Karpas-422 (cell line): ENCODE measurements around the gene CACNA1C. TPM values are rescaled to one million over a fixed set of nuclear protein-coding genes. Genes with fewer than 3 reads are reported as not detected.

Source experiments
- DNase-seq: peaks from one replicate; pipeline ENCODE4 v3.0.0-alpha.2; 2015
- H2AFZ ChIP-seq: fragments of 200-600 bp; sonication (generic); 2 replicates; pipeline ENCODE4 v1.6.1; 2014; ENCODE audit warnings: antibody characterized with exemption, low read length, mixed read lengths
- H3K27ac ChIP-seq: fragments of 200-600 bp; sonication (generic); 2 replicates; pipeline ENCODE4 v1.5.1; 2014; ENCODE audit warnings: mild to moderate bottlenecking, low read length, moderate library complexity
- H3K27me3 ChIP-seq: fragments of 200-600 bp; sonication (generic); 2 replicates; pipeline ENCODE4 v1.6.1; 2014; ENCODE audit warnings: low read length, mixed read lengths
- H3K36me3 ChIP-seq: fragments of 200-600 bp; sonication (generic); 2 replicates; pipeline ENCODE4 v1.6.1; 2014; ENCODE audit warnings: low read length, mixed read lengths; ENCODE audit not compliant: insufficient read depth
- H3K4me1 ChIP-seq: fragments of 200-600 bp; sonication (generic); 2 replicates; pipeline ENCODE4 v1.6.1; 2014; ENCODE audit warnings: mild to moderate bottlenecking, low read length, mixed read lengths
- H3K4me2 ChIP-seq: fragments of 200-600 bp; sonication (generic); 2 replicates; pipeline ENCODE4 v1.6.1; 2014; ENCODE audit warnings: low read length, low read depth, mild to moderate bottlenecking; ENCODE audit not compliant: poor library complexity, severe bottlenecking
- H3K4me3 ChIP-seq: fragments of 200-600 bp; sonication (generic); 2 replicates; pipeline ENCODE4 v1.5.1; 2014; ENCODE audit warnings: mild to moderate bottlenecking, antibody characterized with exemption, low read length, mixed read lengths
- H3K79me2 ChIP-seq: fragments of 200-600 bp; sonication (generic); 2 replicates; pipeline ENCODE4 v1.6.1; 2014; ENCODE audit warnings: mild to moderate bottlenecking, low read length, mixed read lengths
- H3K9ac ChIP-seq: fragments of 200-600 bp; sonication (generic); 2 replicates; pipeline ENCODE4 v1.6.0; 2014; ENCODE audit warnings: low read length
- H3K9me2 ChIP-seq: fragments of 200-600 bp; sonication (generic), shearing (Covaris generic); replicated peaks from 2 replicates; pipeline ENCODE4 v1.6.0; 2014; ENCODE audit warnings: mild to moderate bottlenecking, low read length, moderate library complexity; ENCODE audit not compliant: insufficient read depth
- H3K9me3 ChIP-seq: fragments of 300-700, 200-600 bp; sonication (generic); 2 replicates; pipeline ENCODE4 v1.6.1; 2014; ENCODE audit warnings: low read length, mixed read lengths
- H4K20me1 ChIP-seq: fragments of 200-600 bp; sonication (generic); 2 replicates; pipeline ENCODE4 v1.6.1; 2014; ENCODE audit warnings: mild to moderate bottlenecking, antibody characterized with exemption, low read length, low read depth; ENCODE audit not compliant: insufficient read depth
- total RNA-seq: library from RNA; depleted of rRNA; stranded (reverse); fragments of >200 nt; shearing (Covaris generic); gene quantifications from 2 replicates; pipeline ENCODE4 v1.2.3, GENCODE V29; 2014; ENCODE audit warnings: low replicate concordance

Gene CACNA1C
- total RNA-seq, 1 experiment from 2014 or later, result 0.11 TPM

DNA sequence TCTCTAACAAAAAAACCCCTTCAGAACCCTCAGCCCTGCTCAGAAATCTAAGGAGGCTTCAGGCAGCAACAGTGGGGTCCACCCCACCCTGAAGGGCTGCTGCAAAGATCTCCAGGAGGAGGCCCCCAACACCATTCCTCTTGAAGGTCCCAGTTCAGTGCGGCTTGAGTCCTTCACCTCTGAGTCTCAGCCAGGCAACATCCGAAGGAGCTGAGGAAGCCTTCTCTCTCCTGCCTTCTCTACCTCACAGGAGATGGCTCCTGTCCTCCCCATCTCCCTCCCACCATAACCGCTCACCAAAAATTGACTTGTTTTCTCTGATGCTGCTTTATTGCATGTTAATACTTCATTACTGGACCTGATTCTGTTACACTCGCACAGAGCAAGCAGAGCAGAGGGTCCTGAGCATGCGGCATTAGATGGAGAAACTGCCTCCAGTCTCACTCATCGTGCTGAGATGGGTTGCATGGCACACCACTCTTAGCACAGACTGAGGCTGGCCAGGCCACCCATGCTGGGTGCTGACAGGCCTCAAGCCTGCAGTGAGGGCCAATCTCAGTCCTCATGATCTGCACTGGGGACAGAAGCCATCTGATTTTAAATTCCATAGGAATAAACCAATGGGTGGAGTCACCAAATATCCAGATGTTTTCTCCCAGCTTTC lies 224.8 kb downstream of the CACNA1C start:
- Histone ChIP-seq H3K9me2 (no peaks in the 10 kb centered on the region), H3K4me1 (no peaks in the 10 kb centered on the region), H3K4me2 (no peak overlapping the region), H3K9ac (no peak overlapping the region), H2AFZ (no peak overlapping the region), H4K20me1 (no peaks in the 10 kb centered on the region), H3K27ac (no peak overlapping the region), H3K36me3 (no peaks in the 10 kb centered on the region), H3K79me2 (no peaks in the 10 kb centered on the region), H3K9me3 (no peaks in the 10 kb centered on the region), H3K4me3 (no peak overlapping the region), H3K27me3 (no peaks in the 10 kb centered on the region)
- no peak for DNase-seq

DNA sequence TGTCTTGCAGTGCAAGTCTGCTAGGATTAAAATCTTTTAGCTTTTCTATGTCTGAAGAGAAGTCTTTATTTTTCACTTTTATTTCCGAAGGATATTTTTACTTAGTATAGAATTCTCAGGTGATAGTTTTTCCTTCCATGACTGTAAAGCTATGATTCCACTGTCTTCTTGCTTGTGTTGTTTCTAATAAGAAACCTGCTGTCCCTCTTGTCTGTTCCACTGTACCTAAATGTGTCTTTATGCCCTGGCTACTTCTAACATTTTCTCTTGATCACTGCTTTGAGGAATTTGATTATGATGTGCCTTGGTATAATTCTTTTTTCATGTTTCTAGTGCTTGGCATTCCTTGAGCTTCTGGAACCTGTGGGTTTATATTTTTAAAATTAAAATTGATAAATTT lies 228.7 kb downstream of the CACNA1C start:
- no peaks in the 10 kb centered on the region for H3K4me1 ChIP-seq
- H3K27ac ChIP-seq, result no peak overlapping the region
- H3K9me2 ChIP-seq, result no peaks in the 10 kb centered on the region
- no peak overlapping the region for H3K4me3 ChIP-seq
- no peak overlapping the region for H3K9ac ChIP-seq
- H2AFZ ChIP-seq, result no peak overlapping the region
- H3K4me2 ChIP-seq, result no peak overlapping the region
- H3K79me2 ChIP-seq, result no peaks in the 10 kb centered on the region
- no peaks in the 10 kb centered on the region for H3K9me3 ChIP-seq
- H3K36me3 ChIP-seq, result no peaks in the 10 kb centered on the region
- no peaks in the 10 kb centered on the region for H4K20me1 ChIP-seq
- no peak for DNase-seq
- H3K27me3 ChIP-seq, result no peaks in the 10 kb centered on the region

DNA sequence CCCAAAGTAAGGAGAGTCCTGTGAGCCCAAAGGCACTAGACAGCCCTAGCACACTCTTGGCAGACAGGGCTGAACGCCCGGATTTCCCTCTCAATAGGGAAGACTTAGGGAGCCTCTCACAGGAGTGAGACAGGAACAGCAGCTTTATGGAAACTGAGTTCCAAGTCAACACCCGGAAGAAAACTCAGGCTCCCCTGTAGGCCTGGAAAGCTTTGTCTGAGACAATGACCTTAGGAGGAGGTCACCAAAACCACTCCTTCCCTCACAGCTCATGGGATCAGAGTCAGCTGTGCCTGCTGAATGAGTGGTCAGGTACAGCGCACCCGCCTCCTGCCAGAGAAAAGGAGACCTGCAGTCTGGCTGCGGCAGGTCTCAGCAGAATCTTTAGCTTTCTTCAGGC lies 229.5 kb downstream of the CACNA1C start:
- Histone ChIP-seq H3K79me2 (no peaks in the 10 kb centered on the region), H3K4me3 (no peak overlapping the region), H3K4me1 (no peaks in the 10 kb centered on the region), H3K9me2 (no peaks in the 10 kb centered on the region), H3K4me2 (no peak overlapping the region), H3K27ac (no peak overlapping the region), H3K27me3 (no peaks in the 10 kb centered on the region), H2AFZ (no peak overlapping the region), H3K9ac (no peak overlapping the region), H3K9me3 (no peaks in the 10 kb centered on the region), H4K20me1 (no peaks in the 10 kb centered on the region), H3K36me3 (no peaks in the 10 kb centered on the region)
- no peak for DNase-seq

GRCh38 chr12:2283480-2283879 lies 230.7 kb downstream of the CACNA1C start:
- no peak for DNase-seq
- Histone ChIP-seq H3K27ac (no peak overlapping the region), H4K20me1 (no peaks in the 10 kb centered on the region), H3K9ac (no peak overlapping the region), H3K4me1 (no peaks in the 10 kb centered on the region), H3K4me2 (no peak overlapping the region), H3K9me3 (no peaks in the 10 kb centered on the region), H3K9me2 (no peaks in the 10 kb centered on the region), H3K79me2 (no peaks in the 10 kb centered on the region), H3K36me3 (no peaks in the 10 kb centered on the region), H3K4me3 (no peak overlapping the region), H3K27me3 (no peaks in the 10 kb centered on the region), H2AFZ (no peak overlapping the region)

- H3K9me2 ChIP-seq, result no peaks in the 10 kb centered on the region
- H3K27me3 ChIP-seq, result no peaks in the 10 kb centered on the region
- no peaks in the 10 kb centered on the region for H3K4me1 ChIP-seq
- no peak for DNase-seq
- no peaks in the 10 kb centered on the region for H3K79me2 ChIP-seq
- H3K9me3 ChIP-seq, result no peaks in the 10 kb centered on the region
- no peaks in the 10 kb centered on the region for H4K20me1 ChIP-seq
- no peaks in the 10 kb centered on the region for H3K36me3 ChIP-seq
- no peak overlapping the region for H2AFZ ChIP-seq
- no peak overlapping the region for H3K27ac ChIP-seq
- H3K4me2 ChIP-seq, result no peak overlapping the region
- H3K4me3 ChIP-seq, result no peak overlapping the region
- no peak overlapping the region for H3K9ac ChIP-seq
Measured at GRCh38 chr12:2283916-2284315, 231.1 kb downstream of the CACNA1C start.

DNA sequence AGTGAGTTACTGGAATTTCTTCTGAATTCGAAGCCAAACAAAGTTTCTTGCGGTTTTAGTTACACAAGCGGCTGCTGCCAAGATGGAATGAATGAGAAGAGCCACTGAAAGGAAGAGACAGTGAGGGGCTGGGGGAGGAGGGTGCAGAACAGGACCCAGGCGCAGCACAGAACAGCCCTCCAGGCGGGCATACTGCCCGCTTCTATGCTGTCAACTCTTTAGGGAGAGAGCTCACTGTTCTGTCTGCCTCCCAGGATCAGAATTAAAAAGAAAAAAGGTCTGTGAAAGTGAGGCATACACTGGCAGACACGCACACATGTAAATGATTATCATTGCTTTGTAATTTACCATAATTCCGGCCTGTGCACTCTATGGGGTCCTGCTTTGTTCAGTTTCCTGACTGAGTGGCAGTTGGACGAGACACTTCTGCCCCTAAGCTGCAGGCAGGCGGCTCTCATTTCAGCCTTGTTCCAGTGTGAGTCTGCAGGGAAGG lies 231.6 kb downstream of the CACNA1C start:
- Histone ChIP-seq H3K9me2 (no peaks in the 10 kb centered on the region), H4K20me1 (no peaks in the 10 kb centered on the region), H3K4me1 (no peaks in the 10 kb centered on the region), H3K36me3 (no peaks in the 10 kb centered on the region), H3K79me2 (no peaks in the 10 kb centered on the region), H3K4me3 (no peak overlapping the region), H3K27ac (no peak overlapping the region), H3K9me3 (no peaks in the 10 kb centered on the region), H3K9ac (no peak overlapping the region), H2AFZ (peak overlapping the region; percentile 64; the same call in 1 of the 2 replicates), H3K4me2 (no peak overlapping the region), H3K27me3 (no peaks in the 10 kb centered on the region)
- no peak for DNase-seq

- Histone ChIP-seq H3K4me3 (no peak overlapping the region), H3K27me3 (no peaks in the 10 kb centered on the region), H3K4me2 (no peak overlapping the region), H3K9ac (no peak overlapping the region), H2AFZ (peak overlapping the region; percentile 64; the same call in 1 of the 2 replicates), H3K9me2 (no peaks in the 10 kb centered on the region), H3K27ac (no peak overlapping the region), H3K9me3 (no peaks in the 10 kb centered on the region), H4K20me1 (no peaks in the 10 kb centered on the region), H3K79me2 (no peaks in the 10 kb centered on the region), H3K36me3 (no peaks in the 10 kb centered on the region), H3K4me1 (no peaks in the 10 kb centered on the region)
- DNase-seq, result peak; percentile 81
Measured at GRCh38 chr12:2284857-2285256, 232.1 kb downstream of the CACNA1C start.

- Histone ChIP-seq H4K20me1 (no peaks in the 10 kb centered on the region), H3K4me2 (no peak overlapping the region), H3K9me3 (no peaks in the 10 kb centered on the region), H3K4me1 (no peaks in the 10 kb centered on the region), H3K79me2 (no peaks in the 10 kb centered on the region), H3K9me2 (no peaks in the 10 kb centered on the region), H3K4me3 (no peak overlapping the region), H2AFZ (no peak overlapping the region), H3K36me3 (no peaks in the 10 kb centered on the region), H3K27ac (no peak overlapping the region), H3K9ac (no peak overlapping the region), H3K27me3 (no peaks in the 10 kb centered on the region)
- DNase-seq, result no peak
Measured at GRCh38 chr12:2285462-2285861, 232.7 kb downstream of the CACNA1C start.
